ENCODE results near the gene GINS2. TPM values are rescaled to one million over a fixed set of nuclear protein-coding genes. Genes with fewer than 3 reads are reported as not detected.

Gene GINS2
- total RNA-seq, 1 donor from 2014 or later, result 0.88 TPM

- DNase-seq (ENCODE audit: low spot score) (no peak), ATAC-seq (no peak)
Observed at GRCh38 chr16:85629853-85630252, 58.9 kb downstream of the GINS2 start.

GRCh38 chr16:85629326-85629725 is 59.4 kb downstream of the GINS2 start:
- DNase-seq (ENCODE audit: low spot score) (no peak), ATAC-seq (no peak)

GRCh38 chr16:85628645-85629044 is 60.1 kb downstream of the GINS2 start:
- DNase-seq (ENCODE audit: low spot score) (no peak), ATAC-seq (no peak)

GRCh38 chr16:85628265-85628556 is 60.5 kb downstream of the GINS2 start:
- no peak for ATAC-seq
- no peak for DNase-seq (ENCODE audit: low spot score)

GRCh38 chr16:85627526-85628264 is 61.1 kb downstream of the GINS2 start:
- no peak for DNase-seq (ENCODE audit: low spot score)
- no peak for ATAC-seq

- DNase-seq (ENCODE audit: low spot score) (no peak), ATAC-seq (no peak)
Observed at GRCh38 chr16:85627089-85627488, 61.7 kb downstream of the GINS2 start.

Other genes with a start within 250 kb of the GINS2 start
- gene GSE1, start 75.6 kb downstream of the GINS2 start, total RNA-seq, result 38.3 TPM
- 0.30 TPM for gene C16orf74, start 62.1 kb upstream of the GINS2 start, total RNA-seq
- gene EMC8, start 110.6 kb upstream of the GINS2 start, total RNA-seq, result 13.3 TPM
- gene COX4I1, start 110.7 kb upstream of the GINS2 start, total RNA-seq, result 302 TPM
- gene IRF8, start 210.2 kb upstream of the GINS2 start, total RNA-seq, result 9.0 TPM

All from left lobe of liver (tissue), 2 donors.